Right lobe of liver (tissue), 6 donors: Measurements from ENCODE around the gene BCCIP. TPM values are rescaled to one million over a fixed set of nuclear protein-coding genes. Genes with fewer than 3 reads are reported as not detected.

Source experiments
- ATAC-seq, 4 donors: fragments of 200-7000 bp; cut with Tn5 transposase; one replicate each; pipeline ENCODE4 v1.9.1; 2020; ENCODE audit warnings: mild to moderate bottlenecking in 4 of 4, moderate library complexity in 4 of 4
- DNase-seq, 3 donors: peaks; one replicate each; pipeline ENCODE4 v3.0.0-alpha.2; 2020
- H3K27ac ChIP-seq, 3 donors: fragments of 200-600 bp; one replicate each; pipeline ENCODE4 v1.8.0; 2022
- H3K27me3 ChIP-seq, 2 donors: fragments of 200-600 bp; one replicate each; pipeline ENCODE4 v1.8.0; 2022
- H3K36me3 ChIP-seq, 4 donors: fragments of 200-600 bp; sonication (generic) in 1 of 4; one replicate each; pipeline versions ENCODE4 v1.5.1 to v1.8.0; 2017 to 2022; ENCODE audit warnings: control low read depth in 1 of 4
- H3K4me1 ChIP-seq, 4 donors: fragments of 200-600 bp; sonication (generic) in 1 of 4; one replicate each; pipeline versions ENCODE4 v1.5.1 to v1.8.0; 2017 to 2022; ENCODE audit warnings: control low read depth in 1 of 4
- H3K4me3 ChIP-seq, 3 donors: fragments of 200-600 bp; one replicate each; pipeline ENCODE4 v1.8.0; 2022
- H3K9me3 ChIP-seq, 4 donors: fragments of 200-600 bp; sonication (generic) in 1 of 4; one replicate each; pipeline versions ENCODE4 v1.5.1 to v1.8.0; 2017 to 2022; ENCODE audit warnings: control low read depth in 1 of 4
- CTCF ChIP-seq, 4 donors: fragments of 200-600 bp in 3 of 4; fragments of 450-650 bp in 1 of 4; IDR thresholded peaks; one replicate each; pipeline versions ENCODE4 v1.5.1 to v1.8.0; 2016 to 2022; ENCODE audit warnings: antibody characterized with exemption in 4 of 4, mild to moderate bottlenecking in 2 of 4
- POLR2A ChIP-seq: fragments of 450-650 bp; IDR thresholded peaks from one replicate; pipeline ENCODE4 v1.6.1; 2017; ENCODE audit warnings: antibody characterized with exemption, mild to moderate bottlenecking
- WGBS: methylation state at CpG from one replicate; pipeline ENCODE4 v1.1.6; 2018; ENCODE audit warnings: low coverage, low lambda C conversion rate; ENCODE audit not compliant: insufficient coverage; ENCODE audit errors: missing lambda C conversion rate; 5-methylcytosine and 5-hydroxymethylcytosine counted together
- intact Hi-C, 2 donors: fragments of 100-400 bp; cut with DNase I; formaldehyde crosslinking; loops; one replicate each; pipeline versions ENCODE4 v1.11.2 to v1.14.1; 2022
- total RNA-seq, 6 experiments: library from RNA; depleted of rRNA in 2 of 6; stranded (reverse); fragments of >200 nt in 2 of 6; fragmentation: NEBNext Ultra II Directional in 3 of 6; extraction: Animal tissue kit (Norgen Biotek cat#: 25700) in 3 of 6; gene quantifications; one replicate each; pipeline versions ENCODE4 v1.1.0 to v1.2.4, GENCODE V29; 2016 to 2023
- donor health status: DM: no; HTN: yes; CAD: no.
- donor health status: DM: no; HTN: no; CAD: no.
- donor health status: DM: no; HTN: no; CAD: no.
- donor health status: DM: no; HTN: yes; CAD: no.
- donor health status: DM: no; HTN: yes; CAD: no.

BCCIP gene
- total RNA-seq, 6 experiments from 2014 or later = 25.9 to 43.3 (median 29.6) TPM

- TF ChIP-seq POLR2A (no peak), CTCF (IDR thresholded peaks at IDR 0.05) (no peak)
- DNase-seq (peak in 2 of 3 donors; percentile 81 to 88), ATAC-seq (peak; percentile 54 to 84 (median 61))
- Histone ChIP-seq H3K9me3 (no peaks in the 10 kb centered on the region), H3K36me3 (peaks cover 0 to 18% (median 0%) of the 10 kb centered on the region in 4 donors), H3K4me3 (no peak overlapping the region), H3K27ac (peak overlapping the region in 2 of 3 donors; percentile 28 to 30), H3K27me3 (no peaks in the 10 kb centered on the region), H3K4me1 (peaks cover 0 to 29% (median 7%) of the 10 kb centered on the region in 4 donors)
- WGBS = 43% methylated on average over 2 of the region's 2 CpGs
- intact Hi-C loops = no loop called here
These were observed 25.0 kb downstream of the BCCIP start for GRCh38 chr10:125848371-125848770.

- ATAC-seq = peak; percentile 38 to 67 (median 62)
- TF ChIP-seq CTCF (IDR thresholded peaks at IDR 0.05) (no peak), POLR2A (no peak)
- H3K36me3 ChIP-seq = peaks cover 0 to 20% (median 0%) of the 10 kb centered on the region in 4 donors
- H3K9me3 ChIP-seq = no peaks in the 10 kb centered on the region
- DNase-seq = no peak
- H3K4me1 ChIP-seq = peaks cover 0 to 28% (median 7%) of the 10 kb centered on the region in 4 donors
- H3K27ac ChIP-seq = peak overlapping the region in 2 of 3 donors; percentile 28 to 50
- H3K27me3 ChIP-seq = no peaks in the 10 kb centered on the region
- intact Hi-C loops = no loop called here
- WGBS = 58% methylated on average over 2 of the region's 2 CpGs
- H3K4me3 ChIP-seq = no peak overlapping the region
These were observed 25.5 kb downstream of the BCCIP start for GRCh38 chr10:125848857-125849256.

- DNase-seq = no peak
- no peak overlapping the region for H3K4me3 ChIP-seq
- peak overlapping the region in 2 of 3 donors; percentile 28 to 50 for H3K27ac ChIP-seq
- WGBS = 56% methylated on average over 7 of the region's 7 CpGs
- intact Hi-C loops = no loop called here
- H3K36me3 ChIP-seq = peaks cover 0 to 23% (median 0%) of the 10 kb centered on the region in 4 donors
- H3K9me3 ChIP-seq = no peaks in the 10 kb centered on the region
- no peaks in the 10 kb centered on the region for H3K27me3 ChIP-seq
- H3K4me1 ChIP-seq = peaks cover 0 to 23% (median 7%) of the 10 kb centered on the region in 4 donors
- peak; percentile 65 to 77 (median 70) for ATAC-seq
- TF ChIP-seq POLR2A = no peak
- TF ChIP-seq CTCF (IDR thresholded peaks at IDR 0.05) = peak; percentile 19 to 50 (median 38)
These were observed 26.1 kb downstream of the BCCIP start for GRCh38 chr10:125849448-125849847.

DNA sequence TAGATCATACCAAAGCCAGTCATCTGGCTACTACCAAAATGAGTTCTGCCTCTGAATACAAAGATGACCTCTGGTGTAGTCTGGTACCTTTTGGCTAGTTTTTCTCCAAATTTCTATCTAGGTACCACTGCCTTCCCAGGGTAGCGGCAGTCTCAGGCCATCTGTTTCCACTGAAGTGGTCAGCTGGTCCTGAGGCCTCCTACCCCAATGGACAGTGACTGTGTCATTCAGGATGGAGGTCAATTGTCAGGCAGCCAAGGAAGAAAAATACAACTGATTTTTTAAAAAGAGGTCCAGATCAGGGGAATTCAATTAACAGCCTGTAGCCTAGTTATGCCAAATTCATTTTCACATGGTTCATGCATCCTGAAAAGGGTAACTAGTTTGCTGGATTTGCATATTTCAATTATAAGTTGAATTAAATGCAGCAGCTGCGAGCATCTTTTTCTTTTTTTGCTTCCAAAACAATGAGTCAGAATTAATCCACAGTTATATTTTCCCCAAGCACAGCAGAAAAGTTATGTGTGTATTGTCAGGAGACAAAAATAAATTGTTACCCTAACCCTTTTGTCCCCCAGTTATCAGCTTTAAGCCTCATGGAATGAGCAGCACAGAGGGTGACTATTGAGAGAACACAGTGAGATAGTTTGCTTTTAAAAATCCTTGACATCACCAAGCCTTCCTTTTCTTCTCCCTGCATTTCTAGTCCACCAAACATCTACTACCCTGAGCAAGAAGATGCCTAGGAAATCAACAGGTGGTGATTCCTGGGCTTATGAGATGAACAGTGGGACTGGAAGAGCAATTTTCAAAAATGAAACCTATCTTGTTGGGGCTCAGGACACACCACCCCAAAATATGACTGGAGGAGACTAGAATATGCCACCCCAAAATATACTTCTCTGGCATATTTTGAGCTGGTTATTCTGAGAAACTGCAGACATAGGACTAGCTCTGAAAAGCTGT is 27.7 kb downstream of the BCCIP start:
- ATAC-seq (no peak), DNase-seq (no peak)
- H3K9me3 ChIP-seq = no peaks in the 10 kb centered on the region
- intact Hi-C loops = no loop called here
- peaks cover 0 to 23% (median 0%) of the 10 kb centered on the region in 4 donors for H3K36me3 ChIP-seq
- TF ChIP-seq POLR2A (no peak), CTCF (IDR thresholded peaks at IDR 0.05) (no peak)
- H3K27me3 ChIP-seq = no peaks in the 10 kb centered on the region
- H3K4me1 ChIP-seq = peaks cover 0 to 14% (median 7%) of the 10 kb centered on the region in 4 donors
- H3K27ac ChIP-seq = no peak overlapping the region
- no peak overlapping the region for H3K4me3 ChIP-seq
- 97% methylated on average over 2 of the region's 2 CpGs for WGBS
